H1 (cell line): ENCODE measurements around the gene POLR2F. TPM values are rescaled to one million over a fixed set of nuclear protein-coding genes. Genes with fewer than 3 reads are reported as not detected.

Source experiments
- CTCF ChIA-PET: fragments of 300-600 bp; sonication (Branson Sonifier 250); formaldehyde crosslinking; loops from one replicate; lab custom pipeline; 2021; ENCODE audit not compliant: partially characterized antibody; lab: Charles Lee
- POLR2A ChIA-PET: fragments of 300-600 bp; sonication (Branson Sonifier 250); formaldehyde crosslinking; loops from one replicate; lab custom pipeline; 2021; ENCODE audit warnings: inconsistent platforms; ENCODE audit not compliant: partially characterized antibody; lab: Charles Lee
- DNase-seq, 2 experiments: peaks; one replicate each; pipeline versions ENCODE4 v3.0.0 to v3.0.0-alpha.2; 2010 to 2022; ENCODE audit warnings: low spot score in 2 of 2, low read depth in 1 of 2, mixed read lengths in 1 of 2
- FAIRE-seq: peaks from 2 replicates; lab custom pipeline; 2011; peaks lifted over from hg19 to GRCh38; lab: Jason Lieb, UNC
- H2AFZ ChIP-seq: 2 replicates; pipeline ENCODE4 v1.8.1; 2012; ENCODE audit warnings: low read length, inconsistent platforms
- H2AK5ac ChIP-seq: 2 replicates; pipeline ENCODE4 v1.6.1; 2013; ENCODE audit warnings: low read depth, low read length
- H2BK120ac ChIP-seq: replicated peaks from 2 replicates; pipeline ENCODE3; 2013; ENCODE audit warnings: low read depth, low read length, inconsistent platforms
- H2BK12ac ChIP-seq: 2 replicates; pipeline ENCODE4 v1.6.1; 2013; ENCODE audit warnings: low read depth, low read length
- H2BK15ac ChIP-seq: 2 replicates; pipeline ENCODE4 v1.6.1; 2013; ENCODE audit warnings: low read length
- H2BK20ac ChIP-seq: 2 replicates; pipeline ENCODE4 v1.6.1; 2013; ENCODE audit warnings: low read length
- H2BK5ac ChIP-seq: 2 replicates; pipeline ENCODE4 v1.6.1; 2013; ENCODE audit warnings: low read depth, low read length
- H3K14ac ChIP-seq: 2 replicates; pipeline ENCODE4 v1.6.1; 2013; ENCODE audit warnings: inconsistent platforms; ENCODE audit not compliant: insufficient read length
- H3K18ac ChIP-seq: 2 replicates; pipeline ENCODE4 v1.6.1; 2013; ENCODE audit warnings: low read length; ENCODE audit errors: extremely low read depth
- H3K23ac ChIP-seq: 2 replicates; pipeline ENCODE4 v1.6.1; 2013; ENCODE audit warnings: inconsistent platforms; ENCODE audit not compliant: insufficient read length
- H3K23me2 ChIP-seq: 2 replicates; pipeline ENCODE4 v1.6.1; 2013; ENCODE audit warnings: low read depth, low read length
- H3K27ac ChIP-seq: 2 replicates; pipeline ENCODE4 v1.6.1; 2011; ENCODE audit warnings: low read depth, low read length, inconsistent platforms
- H3K27me3 ChIP-seq, 4 experiments: replicated peaks in 1 of 4; 1 replicate in 1 of 4; 2 replicates in 3 of 4; pipeline versions ENCODE4 v1.6.1 to v1.8.1; 2011 to 2013; ENCODE audit warnings: low read length in 3 of 4, mild to moderate bottlenecking in 3 of 4, inconsistent platforms in 2 of 4, mixed read lengths in 2 of 4, moderate library complexity in 1 of 4; ENCODE audit not compliant: control insufficient read depth in 3 of 4, insufficient read depth in 3 of 4; ENCODE audit errors: extremely low read depth in 1 of 4
- H3K36me3 ChIP-seq, 4 experiments: 2 replicates each; pipeline versions ENCODE4 v1.6.1 to v1.8.1; 2011 to 2013; ENCODE audit warnings: mild to moderate bottlenecking in 4 of 4, low read length in 3 of 4, moderate library complexity in 2 of 4, control low read depth in 1 of 4, inconsistent platforms in 1 of 4; ENCODE audit not compliant: insufficient read depth in 4 of 4, control insufficient read depth in 2 of 4
- H3K4ac ChIP-seq: replicated peaks from 2 replicates; pipeline ENCODE3; 2013; ENCODE audit warnings: low read length, low read depth, mixed read lengths, inconsistent platforms; ENCODE audit not compliant: insufficient read length
- H3K4me1 ChIP-seq, 4 experiments: replicated peaks in 1 of 4; 1 replicate in 1 of 4; 2 replicates in 3 of 4; pipeline versions ENCODE4 v1.6.1 to v1.8.1; 2011 to 2013; ENCODE audit warnings: low read length in 3 of 4, inconsistent platforms in 2 of 4, mixed read lengths in 1 of 4; ENCODE audit not compliant: insufficient read depth in 4 of 4, control insufficient read depth in 3 of 4
- H3K4me2 ChIP-seq, 2 experiments: 2 replicates each; pipeline versions ENCODE4 v1.6.1 to v1.8.1; 2011 to 2013; ENCODE audit warnings: low read depth in 2 of 2, low read length in 2 of 2, control low read depth in 1 of 2, inconsistent platforms in 1 of 2, mild to moderate bottlenecking in 1 of 2; ENCODE audit not compliant: insufficient read depth in 1 of 2
- H3K4me3 ChIP-seq, 4 experiments: fragments of 200-600, 300-600 bp in 1 of 4; sonication (generic), shearing (Covaris generic), sonication (Bioruptor Twin) in 1 of 4; 2 replicates each; pipeline versions ENCODE4 v1.5.1 to v1.8.1; 2011 to 2016; ENCODE audit warnings: low read length in 4 of 4, low read depth in 3 of 4, control low read depth in 2 of 4, inconsistent platforms in 2 of 4, mild to moderate bottlenecking in 2 of 4, mixed read lengths in 1 of 4, moderate library complexity in 1 of 4; ENCODE audit not compliant: insufficient read depth in 2 of 4; ENCODE audit errors: extremely low read depth in 1 of 4
- H3K56ac ChIP-seq: replicated peaks from 2 replicates; pipeline ENCODE3; 2013; ENCODE audit warnings: low read depth, mild to moderate bottlenecking, mixed read lengths, low read length, inconsistent platforms; ENCODE audit not compliant: insufficient read length
- H3K79me1 ChIP-seq: 2 replicates; pipeline ENCODE4 v1.6.1; 2013; ENCODE audit warnings: low read depth, low read length, control low read depth
- H3K79me2 ChIP-seq, 2 experiments: 2 replicates each; pipeline versions ENCODE4 v1.6.1 to v1.8.1; 2012 to 2013; ENCODE audit warnings: low read length in 2 of 2, mild to moderate bottlenecking in 2 of 2, inconsistent platforms in 1 of 2; ENCODE audit not compliant: insufficient read depth in 2 of 2, control insufficient read depth in 1 of 2
- H3K9ac ChIP-seq, 4 experiments: replicated peaks in 1 of 4; 1 replicate in 1 of 4; 2 replicates in 3 of 4; pipeline versions ENCODE4 v1.6.1 to v1.8.1; 2011 to 2013; ENCODE audit warnings: low read depth in 3 of 4, low read length in 3 of 4, control low read depth in 2 of 4, mild to moderate bottlenecking in 2 of 4, moderate library complexity in 2 of 4, inconsistent platforms in 1 of 4; ENCODE audit errors: extremely low read depth in 1 of 4
- H3K9me3 ChIP-seq, 2 experiments: 2 replicates each; pipeline versions ENCODE4 v1.6.1 to v1.8.1; 2012 to 2013; ENCODE audit warnings: mild to moderate bottlenecking in 2 of 2, moderate library complexity in 2 of 2, control low read depth in 1 of 2, inconsistent platforms in 1 of 2, low read depth in 1 of 2, low read length in 1 of 2, mixed read lengths in 1 of 2; ENCODE audit not compliant: insufficient read depth in 2 of 2
- H4K20me1 ChIP-seq, 2 experiments: replicated peaks in 1 of 2; 2 replicates each; pipeline versions ENCODE3 to v1.8.1; 2011 to 2013; ENCODE audit warnings: inconsistent platforms in 2 of 2, low read length in 2 of 2, mild to moderate bottlenecking in 1 of 2; ENCODE audit not compliant: insufficient read depth in 2 of 2, control insufficient read depth in 1 of 2
- H4K5ac ChIP-seq: 2 replicates; pipeline ENCODE4 v1.6.1; 2013; ENCODE audit warnings: low read length, low read depth, mixed read lengths, inconsistent platforms; ENCODE audit not compliant: insufficient read length
- H4K8ac ChIP-seq: 2 replicates; pipeline ENCODE4 v1.8.0; 2013; ENCODE audit warnings: mild to moderate bottlenecking, moderate library complexity, low read length, inconsistent platforms; ENCODE audit not compliant: insufficient read depth; ENCODE audit errors: extremely low read depth
- H4K91ac ChIP-seq: replicated peaks from 2 replicates; pipeline ENCODE3; 2013; ENCODE audit warnings: low read length, mixed read lengths, inconsistent platforms; ENCODE audit not compliant: insufficient read length
- BRCA1 ChIP-seq: IDR thresholded peaks from 2 replicates; pipeline ENCODE4 v1.6.1; 2012; ENCODE audit warnings: low read depth, low read length, improper control_type of control experiment
- CREB1 ChIP-seq: IDR thresholded peaks from 2 replicates; pipeline ENCODE4 v1.6.1; 2012; ENCODE audit warnings: inconsistent platforms
- PHF8 ChIP-seq: fragments of 200-600 bp; sonication (generic); conservative IDR thresholded peaks from 2 replicates; pipeline ENCODE4 v1.7.1; 2012; ENCODE audit warnings: low read depth, mild to moderate bottlenecking, inconsistent platforms, low read length, moderate library complexity
- POLR2A ChIP-seq, 2 experiments: IDR thresholded peaks; 1 replicate in 1 of 2; 2 replicates in 1 of 2; pipeline ENCODE4 v1.6.1; 2011; ENCODE audit warnings: low read depth in 2 of 2, low read length in 2 of 2, mild to moderate bottlenecking in 2 of 2; ENCODE audit errors: control extremely low read depth in 1 of 2
- POU5F1 ChIP-seq: IDR thresholded peaks from 2 replicates; pipeline ENCODE4 v1.6.1; 2011; ENCODE audit warnings: low read depth, mild to moderate bottlenecking, low read length, moderate library complexity
- TAF1 ChIP-seq: IDR thresholded peaks from 2 replicates; pipeline ENCODE4 v1.6.1; 2011; ENCODE audit warnings: mild to moderate bottlenecking, low read depth, low read length
- whole genome bisulfite sequencing, 2 experiments: shearing (Covaris generic) in 1 of 2; methylation state at CpG; one replicate each; pipeline versions ENCODE4 v1.1.6 to v1.1.7; 2013 to 2015; ENCODE audit warnings: low lambda C conversion rate in 2 of 2, mixed read lengths in 2 of 2, inconsistent platforms in 1 of 2, low coverage in 1 of 2, missing lambda C conversion rate in 1 of 2; ENCODE audit not compliant: insufficient replicate concordance in 2 of 2, insufficient coverage in 1 of 2, insufficient read length in 1 of 2; ENCODE audit errors: extremely low coverage in 1 of 2, missing lambda C conversion rate in 1 of 2; 5-methylcytosine and 5-hydroxymethylcytosine counted together
- polyA plus RNA-seq, 7 experiments: library from polyadenylated mRNA; depleted of rRNA in 3 of 7; stranded (reverse) in 5 of 7; unstranded in 2 of 7; fragments of >200 nt in 5 of 7; fragments of 200-250 nt in 2 of 7; gene quantifications; 1 replicate in 5 of 7; 2 replicates in 1 of 7; 4 replicates in 1 of 7; pipeline versions ENCODE4 v1.2.1 to v1.2.3, GENCODE V29; 2011 to 2013; ENCODE audit warnings: missing spikeins in 2 of 7, mixed read lengths in 2 of 7
- total RNA-seq: library from RNA; stranded (reverse); fragmentation: NEBNext Ultra II Directional; extraction: Animal tissue kit (Norgen Biotek cat#: 25700); gene quantifications from 2 replicates; pipeline ENCODE4 v1.2.1, GENCODE V29; 2021
- TF ChIP-seq, protein P1 (sequence below): IDR thresholded peaks from 2 replicates; pipeline ENCODE4 v1.6.1; 2011; ENCODE audit warnings: low read length, improper control_type of control experiment
- TF ChIP-seq, protein P2 (sequence below), 3 experiments: IDR thresholded peaks; 1 replicate in 2 of 3; 2 replicates in 1 of 3; pipeline versions ENCODE4 v1.5.1 to v1.6.1; 2011; ENCODE audit warnings: low read length in 3 of 3, mild to moderate bottlenecking in 3 of 3, inconsistent platforms in 2 of 3, low read depth in 1 of 3, moderate library complexity in 1 of 3; ENCODE audit not compliant: insufficient read depth in 1 of 3; ENCODE audit errors: control extremely low read depth in 1 of 3

Gene POLR2F
- total and polyA plus RNA-seq, 2 of the 8 experiments (the other 6 are each of a cell fraction or from before 2014, with no cell fraction given), result 150 to 176 TPM

GRCh38 chr22:38014083-38014482 lies 60.6 kb downstream of the POLR2F start:
- no peak overlapping the region for H3K23ac ChIP-seq
- peaks cover 0 to 10% (median under 1%) of the 10 kb centered on the region in 4 experiments; a peak in 1 of 7 replicates for H3K4me1 ChIP-seq
- DNase-seq (no peak), FAIRE-seq (no peak)
- H3K18ac ChIP-seq, result no peak overlapping the region
- H2BK20ac ChIP-seq, result no peak overlapping the region
- H3K27me3 ChIP-seq, result no peaks in the 10 kb centered on the region; a peak in 1 of 7 replicates
- no peak overlapping the region for H2AFZ ChIP-seq
- H3K14ac ChIP-seq, result no peak overlapping the region
- no peaks in the 10 kb centered on the region for H3K36me3 ChIP-seq
- no peak overlapping the region for H3K4me2 ChIP-seq
- no peak overlapping the region for H4K8ac ChIP-seq
- no peak overlapping the region for H4K91ac ChIP-seq
- H3K9me3 ChIP-seq, result no peaks in the 10 kb centered on the region
- no peak overlapping the region for H3K27ac ChIP-seq
- ChIA-PET POLR2A (interaction anchor here (2.4 kb wide), 1 partner anchor 15 kb away, joined by 7 read pairs; no protein-coding TSS in a partner anchor), CTCF (interaction anchor here (1.6 to 2.2 kb wide), 3 partner anchors 14 to 38 kb away, joined by 3 to 7 read pairs (median 3); no protein-coding TSS in a partner anchor)
- H3K79me2 ChIP-seq, result no peaks in the 10 kb centered on the region
- no peak overlapping the region for H2AK5ac ChIP-seq
- H3K4me3 ChIP-seq, result no peak overlapping the region
- H4K20me1 ChIP-seq, result no peaks in the 10 kb centered on the region
- no CpG with 5 or more reads among the region's 1 CpG for WGBS, 2 experiments
- TF ChIP-seq PHF8 (no peak), POU5F1 (no peak), CREB1 (no peak), TAF1 (no peak), POLR2A (IDR thresholded peaks at IDR 0.05; ENCODE audit: control extremely low read depth in 1 of 2, low read depth in 2 of 2, low read length in 2 of 2) (no peak), BRCA1 (no peak)
- TF ChIP-seq, protein P1, sequence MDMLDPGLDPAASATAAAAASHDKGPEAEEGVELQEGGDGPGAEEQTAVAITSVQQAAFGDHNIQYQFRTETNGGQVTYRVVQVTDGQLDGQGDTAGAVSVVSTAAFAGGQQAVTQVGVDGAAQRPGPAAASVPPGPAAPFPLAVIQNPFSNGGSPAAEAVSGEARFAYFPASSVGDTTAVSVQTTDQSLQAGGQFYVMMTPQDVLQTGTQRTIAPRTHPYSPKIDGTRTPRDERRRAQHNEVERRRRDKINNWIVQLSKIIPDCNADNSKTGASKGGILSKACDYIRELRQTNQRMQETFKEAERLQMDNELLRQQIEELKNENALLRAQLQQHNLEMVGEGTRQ, result no peak
- TF ChIP-seq, protein P2, sequence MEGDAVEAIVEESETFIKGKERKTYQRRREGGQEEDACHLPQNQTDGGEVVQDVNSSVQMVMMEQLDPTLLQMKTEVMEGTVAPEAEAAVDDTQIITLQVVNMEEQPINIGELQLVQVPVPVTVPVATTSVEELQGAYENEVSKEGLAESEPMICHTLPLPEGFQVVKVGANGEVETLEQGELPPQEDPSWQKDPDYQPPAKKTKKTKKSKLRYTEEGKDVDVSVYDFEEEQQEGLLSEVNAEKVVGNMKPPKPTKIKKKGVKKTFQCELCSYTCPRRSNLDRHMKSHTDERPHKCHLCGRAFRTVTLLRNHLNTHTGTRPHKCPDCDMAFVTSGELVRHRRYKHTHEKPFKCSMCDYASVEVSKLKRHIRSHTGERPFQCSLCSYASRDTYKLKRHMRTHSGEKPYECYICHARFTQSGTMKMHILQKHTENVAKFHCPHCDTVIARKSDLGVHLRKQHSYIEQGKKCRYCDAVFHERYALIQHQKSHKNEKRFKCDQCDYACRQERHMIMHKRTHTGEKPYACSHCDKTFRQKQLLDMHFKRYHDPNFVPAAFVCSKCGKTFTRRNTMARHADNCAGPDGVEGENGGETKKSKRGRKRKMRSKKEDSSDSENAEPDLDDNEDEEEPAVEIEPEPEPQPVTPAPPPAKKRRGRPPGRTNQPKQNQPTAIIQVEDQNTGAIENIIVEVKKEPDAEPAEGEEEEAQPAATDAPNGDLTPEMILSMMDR (IDR thresholded peaks at IDR 0.05; ENCODE audit: control extremely low read depth in 1 of 3, insufficient read depth in 1 of 3, low read depth in 1 of 3, low read length in 3 of 3), result no peak
- H4K5ac ChIP-seq, result no peak overlapping the region
- no peak overlapping the region for H2BK15ac ChIP-seq
- no peaks in the 10 kb centered on the region for H3K79me1 ChIP-seq
- H3K9ac ChIP-seq, result no peak overlapping the region
- no peak overlapping the region for H2BK5ac ChIP-seq
- H2BK12ac ChIP-seq, result no peak overlapping the region
- no peak overlapping the region for H3K4ac ChIP-seq
- no peak overlapping the region for H2BK120ac ChIP-seq
- H3K23me2 ChIP-seq, result no peaks in the 10 kb centered on the region
- H3K56ac ChIP-seq, result no peak overlapping the region
